Fibroblast of lung (primary cell): ENCODE measurements around the gene CHTOP.

ENCODE experiments used
- EZH2 ChIP-seq: IDR thresholded peaks from 2 replicates; pipeline ENCODE4 v1.5.1; 2012; ENCODE audit warnings: low read length, control low read depth, mild to moderate bottlenecking; ENCODE audit errors: missing control alignments
- TF ChIP-seq, protein P1 (sequence below), 2 donors: IDR thresholded peaks in 1 of 2; conservative IDR thresholded peaks in 1 of 2; 1 replicate in 1 of 2; 2 replicates in 1 of 2; pipeline ENCODE4 v1.5.1; 2011 to 2012; ENCODE audit warnings: low read length in 2 of 2, control low read depth in 1 of 2, inconsistent platforms in 1 of 2, low read depth in 1 of 2, mild to moderate bottlenecking in 1 of 2

DNA sequence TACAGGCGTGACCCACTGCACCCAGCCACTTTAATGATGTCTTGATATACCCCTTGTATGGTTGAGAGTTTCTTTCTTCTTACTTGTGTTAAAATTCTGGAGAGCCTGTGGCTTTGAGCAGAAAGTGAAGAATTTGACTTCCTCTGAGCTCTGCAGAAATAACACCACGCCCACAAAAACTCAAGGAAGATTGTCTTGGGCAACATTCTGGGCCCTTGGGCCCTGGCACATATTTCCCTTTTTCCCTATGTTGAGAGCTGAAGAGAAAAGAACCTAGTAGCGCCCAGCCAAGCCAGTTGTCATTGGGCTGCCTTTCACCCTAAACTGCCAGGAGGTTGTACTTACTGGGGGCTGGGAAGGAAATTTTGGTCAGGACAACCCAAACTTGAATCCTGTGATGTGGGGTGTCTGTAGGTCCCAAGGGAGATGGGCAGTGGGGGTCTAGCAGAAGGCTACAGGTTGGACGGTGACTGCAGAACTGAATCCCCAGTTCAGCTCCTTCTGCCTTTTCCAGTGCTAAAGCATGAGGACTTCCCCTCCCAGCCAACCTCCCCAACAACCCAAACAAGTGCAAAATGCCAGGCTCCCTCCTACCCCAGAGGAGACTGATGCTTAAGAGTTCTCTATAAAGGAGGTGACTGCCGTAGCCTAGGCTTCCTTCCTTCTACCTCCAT is 12.9 kb downstream of the CHTOP start:
- TF ChIP-seq, protein P1, sequence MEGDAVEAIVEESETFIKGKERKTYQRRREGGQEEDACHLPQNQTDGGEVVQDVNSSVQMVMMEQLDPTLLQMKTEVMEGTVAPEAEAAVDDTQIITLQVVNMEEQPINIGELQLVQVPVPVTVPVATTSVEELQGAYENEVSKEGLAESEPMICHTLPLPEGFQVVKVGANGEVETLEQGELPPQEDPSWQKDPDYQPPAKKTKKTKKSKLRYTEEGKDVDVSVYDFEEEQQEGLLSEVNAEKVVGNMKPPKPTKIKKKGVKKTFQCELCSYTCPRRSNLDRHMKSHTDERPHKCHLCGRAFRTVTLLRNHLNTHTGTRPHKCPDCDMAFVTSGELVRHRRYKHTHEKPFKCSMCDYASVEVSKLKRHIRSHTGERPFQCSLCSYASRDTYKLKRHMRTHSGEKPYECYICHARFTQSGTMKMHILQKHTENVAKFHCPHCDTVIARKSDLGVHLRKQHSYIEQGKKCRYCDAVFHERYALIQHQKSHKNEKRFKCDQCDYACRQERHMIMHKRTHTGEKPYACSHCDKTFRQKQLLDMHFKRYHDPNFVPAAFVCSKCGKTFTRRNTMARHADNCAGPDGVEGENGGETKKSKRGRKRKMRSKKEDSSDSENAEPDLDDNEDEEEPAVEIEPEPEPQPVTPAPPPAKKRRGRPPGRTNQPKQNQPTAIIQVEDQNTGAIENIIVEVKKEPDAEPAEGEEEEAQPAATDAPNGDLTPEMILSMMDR (conservative IDR thresholded peaks at IDR 0.05 in 1 of 2, IDR thresholded peaks at IDR 0.05 in 1 of 2; ENCODE audit: low read depth in 1 of 2, low read length in 2 of 2) = no peak
- TF ChIP-seq EZH2 = no peak
